DOHH2 (cell line): ENCODE measurements around the gene TTC34.

Experiments
- H3F3A ChIP-seq: fragments of 200-600 bp; sonication (generic), shearing (Covaris generic); 2 replicates; pipeline ENCODE4 v1.6.0; 2016; ENCODE audit warnings: antibody characterized with exemption, mild to moderate bottlenecking; ENCODE audit not compliant: control insufficient read depth, insufficient read depth
- H3K27ac ChIP-seq: fragments of 200-600 bp; sonication (generic); 2 replicates; pipeline ENCODE4 v1.5.1; 2014; ENCODE audit warnings: low read depth, mild to moderate bottlenecking, low read length, moderate library complexity
- H3K27me3 ChIP-seq: fragments of 200-600 bp; sonication (generic); 2 replicates; pipeline ENCODE4 v1.6.1; 2014; ENCODE audit warnings: mild to moderate bottlenecking, low read length, mixed read lengths; ENCODE audit not compliant: control insufficient read depth
- H3K36me3 ChIP-seq: fragments of 200-600 bp; sonication (generic); 2 replicates; pipeline ENCODE4 v1.6.1; 2014; ENCODE audit warnings: mild to moderate bottlenecking, low read length, moderate library complexity, mixed read lengths; ENCODE audit not compliant: control insufficient read depth
- H3K4me1 ChIP-seq: fragments of 200-600 bp; sonication (generic); 2 replicates; pipeline ENCODE4 v1.6.1; 2014; ENCODE audit warnings: mild to moderate bottlenecking, low read length, mixed read lengths; ENCODE audit not compliant: control insufficient read depth
- H3K4me2 ChIP-seq: fragments of 200-600 bp; sonication (generic); 2 replicates; pipeline ENCODE4 v1.6.0; 2014; ENCODE audit warnings: mild to moderate bottlenecking, low read length, moderate library complexity
- H3K4me3 ChIP-seq: fragments of 200-600 bp; sonication (generic); 2 replicates; pipeline ENCODE4 v1.5.1; 2014; ENCODE audit warnings: mild to moderate bottlenecking, low read length, mixed read lengths
- H3K79me2 ChIP-seq: fragments of 200-600 bp; sonication (generic); 2 replicates; pipeline ENCODE4 v1.6.1; 2014; ENCODE audit warnings: mild to moderate bottlenecking, low read length, mixed read lengths; ENCODE audit not compliant: control insufficient read depth
- H3K9me2 ChIP-seq: fragments of 200-600 bp; sonication (generic); replicated peaks from 2 replicates; pipeline ENCODE4 v1.6.1; 2014; ENCODE audit warnings: mild to moderate bottlenecking, low read length, mixed read lengths; ENCODE audit not compliant: control insufficient read depth
- H3K9me3 ChIP-seq: fragments of 200-600 bp; sonication (generic); 2 replicates; pipeline ENCODE4 v1.6.1; 2014; ENCODE audit warnings: antibody characterized with exemption, low read length, mixed read lengths; ENCODE audit not compliant: control insufficient read depth, insufficient read depth
- H4K20me1 ChIP-seq: fragments of 200-600 bp; sonication (generic); 2 replicates; pipeline ENCODE4 v1.6.0; 2014; ENCODE audit warnings: low read depth, mild to moderate bottlenecking, antibody characterized with exemption, low read length, moderate library complexity; ENCODE audit not compliant: control insufficient read depth, insufficient read depth
- EZH2phosphoT487 ChIP-seq: fragments of 200-600 bp; sonication (generic); IDR thresholded peaks from 2 replicates; pipeline ENCODE4 v1.6.1; 2017; ENCODE audit warnings: borderline replicate concordance, mild to moderate bottlenecking, antibody characterized with exemption, low read length, moderate library complexity, mixed read lengths
- TF ChIP-seq, protein P1 (sequence below): fragments of 200-600 bp; sonication (generic); IDR thresholded peaks from one replicate; pipeline ENCODE4 v1.5.1; 2014; ENCODE audit warnings: antibody characterized with exemption, mild to moderate bottlenecking, low read depth, low read length; ENCODE audit not compliant: poor library complexity, severe bottlenecking

The TTC34 gene

DNA sequence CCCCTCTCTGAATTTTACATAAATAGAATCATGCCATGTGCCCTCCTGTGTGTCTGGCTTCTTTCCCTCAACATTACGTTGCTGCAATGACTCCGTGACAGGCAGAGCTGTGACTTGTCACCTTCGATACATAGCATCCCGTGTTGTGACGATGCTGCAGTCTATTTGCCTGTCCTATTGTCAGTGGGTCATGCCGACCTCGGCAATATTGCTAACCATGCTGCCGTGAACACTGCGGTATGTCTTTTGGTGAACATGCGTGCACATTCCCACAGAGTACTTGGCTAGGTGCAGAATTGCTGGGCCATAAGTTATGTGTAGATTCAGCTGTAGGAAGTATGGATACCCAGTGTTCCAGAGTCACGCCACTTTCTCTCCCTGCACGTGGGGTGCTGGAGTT is 36.3 kb upstream of the TTC34 start:
- Histone ChIP-seq H4K20me1 (no peaks in the 10 kb centered on the region), H3K4me3 (no peak overlapping the region), H3K27me3 (no peaks in the 10 kb centered on the region), H3K36me3 (no peaks in the 10 kb centered on the region), H3K4me2 (no peak overlapping the region), H3K9me3 (no peaks in the 10 kb centered on the region), H3K4me1 (no peaks in the 10 kb centered on the region), H3F3A (no peaks in the 10 kb centered on the region), H3K9me2 (no peaks in the 10 kb centered on the region), H3K27ac (no peak overlapping the region), H3K79me2 (no peaks in the 10 kb centered on the region)
- TF ChIP-seq, protein P1, sequence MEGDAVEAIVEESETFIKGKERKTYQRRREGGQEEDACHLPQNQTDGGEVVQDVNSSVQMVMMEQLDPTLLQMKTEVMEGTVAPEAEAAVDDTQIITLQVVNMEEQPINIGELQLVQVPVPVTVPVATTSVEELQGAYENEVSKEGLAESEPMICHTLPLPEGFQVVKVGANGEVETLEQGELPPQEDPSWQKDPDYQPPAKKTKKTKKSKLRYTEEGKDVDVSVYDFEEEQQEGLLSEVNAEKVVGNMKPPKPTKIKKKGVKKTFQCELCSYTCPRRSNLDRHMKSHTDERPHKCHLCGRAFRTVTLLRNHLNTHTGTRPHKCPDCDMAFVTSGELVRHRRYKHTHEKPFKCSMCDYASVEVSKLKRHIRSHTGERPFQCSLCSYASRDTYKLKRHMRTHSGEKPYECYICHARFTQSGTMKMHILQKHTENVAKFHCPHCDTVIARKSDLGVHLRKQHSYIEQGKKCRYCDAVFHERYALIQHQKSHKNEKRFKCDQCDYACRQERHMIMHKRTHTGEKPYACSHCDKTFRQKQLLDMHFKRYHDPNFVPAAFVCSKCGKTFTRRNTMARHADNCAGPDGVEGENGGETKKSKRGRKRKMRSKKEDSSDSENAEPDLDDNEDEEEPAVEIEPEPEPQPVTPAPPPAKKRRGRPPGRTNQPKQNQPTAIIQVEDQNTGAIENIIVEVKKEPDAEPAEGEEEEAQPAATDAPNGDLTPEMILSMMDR = no peak
- no peak for TF ChIP-seq EZH2phosphoT487

DNA sequence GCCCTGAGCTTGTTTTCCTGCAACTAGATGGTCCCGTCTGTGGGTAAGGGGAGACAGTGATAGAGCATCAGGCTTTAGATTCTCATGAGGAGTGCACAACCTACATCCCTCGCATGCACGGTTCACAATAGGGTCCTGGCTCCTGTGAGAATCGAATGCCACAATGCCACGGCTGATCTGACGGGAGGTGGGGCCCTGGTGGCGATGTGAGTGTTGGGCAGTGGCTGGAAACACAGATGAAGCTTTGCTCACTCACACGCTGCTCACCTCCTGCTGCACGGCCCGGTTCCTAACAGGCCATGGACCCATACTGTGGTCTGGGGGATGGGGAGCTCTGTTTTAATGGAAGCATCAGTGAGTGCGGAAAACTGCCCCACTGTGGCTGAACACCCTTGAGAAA is 35.8 kb upstream of the TTC34 start:
- Histone ChIP-seq H3F3A (no peaks in the 10 kb centered on the region), H3K9me2 (no peaks in the 10 kb centered on the region), H3K9me3 (no peaks in the 10 kb centered on the region), H3K79me2 (no peaks in the 10 kb centered on the region), H3K27ac (no peak overlapping the region), H3K36me3 (no peaks in the 10 kb centered on the region), H3K4me3 (no peak overlapping the region), H3K4me2 (no peak overlapping the region), H4K20me1 (no peaks in the 10 kb centered on the region), H3K4me1 (no peaks in the 10 kb centered on the region), H3K27me3 (no peaks in the 10 kb centered on the region)
- TF ChIP-seq, protein P1 = no peak
- no peak for TF ChIP-seq EZH2phosphoT487

DNA sequence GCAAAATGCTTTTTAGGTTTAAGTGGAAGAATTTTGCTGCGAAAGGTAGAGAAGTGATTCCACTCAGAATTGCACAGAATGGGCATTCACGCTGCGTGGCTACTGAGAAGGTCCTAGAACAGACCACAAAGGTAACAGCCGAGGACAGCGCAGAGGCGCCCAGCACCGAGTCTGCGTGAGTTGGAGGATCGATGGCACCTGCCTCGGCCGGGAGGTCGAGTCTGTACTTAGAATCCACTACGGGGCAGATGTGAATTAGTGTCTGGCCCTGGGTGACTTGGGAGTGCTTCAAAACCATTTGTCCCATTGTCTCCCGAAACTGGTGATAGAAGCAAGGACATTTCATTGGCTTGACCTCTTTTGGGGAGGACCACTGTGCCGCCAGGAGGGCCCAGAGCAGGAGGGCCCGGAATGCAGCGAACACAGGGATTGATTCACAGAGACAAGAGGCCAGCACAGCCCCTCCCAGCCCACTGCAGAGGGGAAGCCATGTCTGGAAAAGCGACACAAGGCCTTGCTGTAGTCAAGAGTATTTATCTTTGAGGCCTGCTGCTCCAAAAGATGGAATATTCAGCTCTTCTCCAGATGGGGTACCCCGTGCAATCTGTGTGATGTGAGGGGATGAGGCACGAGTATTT is 35.0 kb upstream of the TTC34 start:
- Histone ChIP-seq H3K36me3 (no peaks in the 10 kb centered on the region), H3K4me2 (no peak overlapping the region), H3F3A (no peaks in the 10 kb centered on the region), H3K27ac (no peak overlapping the region), H3K4me3 (no peak overlapping the region), H3K79me2 (no peaks in the 10 kb centered on the region), H3K9me2 (no peaks in the 10 kb centered on the region), H4K20me1 (no peaks in the 10 kb centered on the region), H3K27me3 (no peaks in the 10 kb centered on the region), H3K9me3 (no peaks in the 10 kb centered on the region), H3K4me1 (no peaks in the 10 kb centered on the region)
- no peak for TF ChIP-seq EZH2phosphoT487
- TF ChIP-seq, protein P1 = no peak
